HUES48 (cell line): ENCODE results near the gene RASSF1.

Experiments
- H3K27ac ChIP-seq: one replicate; pipeline ENCODE4 v1.7.0; 2013; ENCODE audit warnings: low read depth, low read length, inconsistent platforms
- H3K27me3 ChIP-seq: 2 replicates; pipeline ENCODE4 v1.6.1; 2013; ENCODE audit warnings: mild to moderate bottlenecking, low read length; ENCODE audit not compliant: control insufficient read depth, insufficient read depth
- H3K36me3 ChIP-seq: 2 replicates; pipeline ENCODE4 v1.6.1; 2013; ENCODE audit warnings: low read length; ENCODE audit not compliant: control insufficient read depth, insufficient read depth
- H3K4me1 ChIP-seq: 2 replicates; pipeline ENCODE4 v1.6.1; 2013; ENCODE audit warnings: mild to moderate bottlenecking, low read length; ENCODE audit not compliant: control insufficient read depth, insufficient read depth
- H3K4me3 ChIP-seq: 2 replicates; pipeline ENCODE4 v1.5.1; 2013; ENCODE audit warnings: mild to moderate bottlenecking, low read depth, low read length
- H3K9ac ChIP-seq: 2 replicates; pipeline ENCODE4 v1.6.1; 2013; ENCODE audit warnings: mild to moderate bottlenecking, low read depth, low read length, moderate library complexity
- H3K9me3 ChIP-seq: 2 replicates; pipeline ENCODE4 v1.6.1; 2013; ENCODE audit warnings: low read length; ENCODE audit not compliant: control insufficient read depth, insufficient read depth

RASSF1 gene

GRCh38 chr3:50353245-50354004 is 12.8 kb upstream of the RASSF1 start:
- H3K4me1 ChIP-seq: peaks cover 17% of the 10 kb centered on the region
- H3K36me3 ChIP-seq: peaks cover 50% of the 10 kb centered on the region
- no peaks in the 10 kb centered on the region for H3K27me3 ChIP-seq
- no peak overlapping the region for H3K27ac ChIP-seq
- H3K4me3 ChIP-seq: no peak overlapping the region
- no peaks in the 10 kb centered on the region for H3K9me3 ChIP-seq
- H3K9ac ChIP-seq: no peak overlapping the region

GRCh38 chr3:50352781-50353180 is 12.1 kb upstream of the RASSF1 start:
- H3K4me3 ChIP-seq: no peak overlapping the region
- H3K27me3 ChIP-seq: no peaks in the 10 kb centered on the region
- H3K27ac ChIP-seq: no peak overlapping the region
- H3K9ac ChIP-seq: no peak overlapping the region
- H3K4me1 ChIP-seq: peaks cover 12% of the 10 kb centered on the region
- no peaks in the 10 kb centered on the region for H3K9me3 ChIP-seq
- H3K36me3 ChIP-seq: peaks cover 56% of the 10 kb centered on the region

GRCh38 chr3:50351323-50351697 is 10.7 kb upstream of the RASSF1 start:
- no peaks in the 10 kb centered on the region for H3K9me3 ChIP-seq
- H3K9ac ChIP-seq: no peak overlapping the region
- H3K27me3 ChIP-seq: peaks cover 4% of the 10 kb centered on the region; the same call in 1 of the 2 replicates
- peaks cover 51% of the 10 kb centered on the region for H3K36me3 ChIP-seq
- H3K4me3 ChIP-seq: peak overlapping the region; percentile 91
- no peak overlapping the region for H3K27ac ChIP-seq
- peaks cover 6% of the 10 kb centered on the region for H3K4me1 ChIP-seq

GRCh38 chr3:50350527-50351322 is 10.1 kb upstream of the RASSF1 start, which contains the start of the genes CYB561D2 and NPRL2:
Gene CYB561D2, plus strand, starts transcription at chr3:50350862. Its CDS starts 572 bp downstream, at chr3:50351434.
Gene NPRL2, minus strand, starts transcription at chr3:50350775. Its CDS starts 123 bp downstream, at chr3:50350652.
- Histone ChIP-seq H3K27ac (peak within 1 kb of the TSS; percentile 75), H3K4me1 (peaks cover 6% of the 10 kb centered on the region), H3K27me3 (peaks cover 5% of the 10 kb centered on the region; the same call in 1 of the 2 replicates), H3K4me3 (peak within 1 kb of the TSS; percentile 91), H3K9ac (peak within 1 kb of the TSS; percentile 68), H3K36me3 (peaks cover 45% of the 10 kb centered on the region), H3K9me3 (no peaks in the 10 kb centered on the region)

GRCh38 chr3:50350213-50350526 is 9.5 kb upstream of the RASSF1 start:
- Histone ChIP-seq H3K4me1 (peaks cover 6% of the 10 kb centered on the region), H3K9me3 (no peaks in the 10 kb centered on the region), H3K27ac (no peak overlapping the region), H3K36me3 (peaks cover 40% of the 10 kb centered on the region), H3K4me3 (peak overlapping the region; percentile 91), H3K27me3 (peaks cover 8% of the 10 kb centered on the region), H3K9ac (peak overlapping the region; percentile 68; the same call in 1 of the 2 replicates)

- Histone ChIP-seq H3K9me3 (no peaks in the 10 kb centered on the region), H3K27ac (no peak overlapping the region), H3K27me3 (peaks cover 34% of the 10 kb centered on the region), H3K4me3 (no peak overlapping the region), H3K9ac (no peak overlapping the region), H3K4me1 (peaks cover 6% of the 10 kb centered on the region), H3K36me3 (peaks cover 17% of the 10 kb centered on the region)
These were observed 6.7 kb upstream of the RASSF1 start for GRCh38 chr3:50347187-50347813.

GRCh38 chr3:50345586-50346234 is 5.1 kb upstream of the RASSF1 start, which contains the start of gene ZMYND10:
Gene ZMYND10, minus strand, starts transcription at chr3:50345732. Its CDS starts 153 bp downstream, at chr3:50345579.
- no peak within 1 kb of the TSS for H3K9ac ChIP-seq
- H3K4me3 ChIP-seq: peak within 1 kb of the TSS; percentile 65
- H3K27me3 ChIP-seq: peaks cover 49% of the 10 kb centered on the region
- H3K4me1 ChIP-seq: peaks cover 4% of the 10 kb centered on the region; the same call in 1 of the 2 replicates
- peaks cover 17% of the 10 kb centered on the region for H3K36me3 ChIP-seq
- no peak within 1 kb of the TSS for H3K27ac ChIP-seq
- H3K9me3 ChIP-seq: no peaks in the 10 kb centered on the region

- Histone ChIP-seq H3K9ac (no peak overlapping the region), H3K4me3 (peak overlapping the region; percentile 65; the same call in 1 of the 2 replicates), H3K27me3 (peaks cover 56% of the 10 kb centered on the region), H3K9me3 (no peaks in the 10 kb centered on the region), H3K4me1 (0 out of 2 replicates have a peak, but pooled peaks cover under 1% of the 10 kb centered on the region), H3K36me3 (peaks cover 17% of the 10 kb centered on the region), H3K27ac (no peak overlapping the region)
These were observed 4.4 kb upstream of the RASSF1 start for GRCh38 chr3:50345008-50345407.

- H3K4me1 ChIP-seq: no peaks in the 10 kb centered on the region
- peaks cover 72% of the 10 kb centered on the region for H3K27me3 ChIP-seq
- H3K9me3 ChIP-seq: no peaks in the 10 kb centered on the region
- no peak overlapping the region for H3K27ac ChIP-seq
- no peak overlapping the region for H3K4me3 ChIP-seq
- H3K9ac ChIP-seq: no peak overlapping the region
- H3K36me3 ChIP-seq: peaks cover 7% of the 10 kb centered on the region
These were observed 2.4 kb upstream of the RASSF1 start for GRCh38 chr3:50342813-50343633.
